ENCODE measurements around the gene MPPED1. TPM values are rescaled to one million over a fixed set of nuclear protein-coding genes. Genes with fewer than 3 reads are reported as not detected.

MPPED1 gene, protein sequence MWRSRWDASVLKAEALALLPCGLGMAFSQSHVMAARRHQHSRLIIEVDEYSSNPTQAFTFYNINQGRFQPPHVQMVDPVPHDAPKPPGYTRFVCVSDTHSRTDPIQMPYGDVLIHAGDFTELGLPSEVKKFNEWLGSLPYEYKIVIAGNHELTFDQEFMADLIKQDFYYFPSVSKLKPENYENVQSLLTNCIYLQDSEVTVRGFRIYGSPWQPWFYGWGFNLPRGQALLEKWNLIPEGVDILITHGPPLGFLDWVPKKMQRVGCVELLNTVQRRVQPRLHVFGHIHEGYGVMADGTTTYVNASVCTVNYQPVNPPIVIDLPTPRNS
- not detected for polyA plus RNA-seq (2013, experiment 1 of 2; ENCODE audit: insufficient read length)
- not detected for polyA plus RNA-seq (2013, experiment 2 of 2; ENCODE audit: insufficient read length)

DNA sequence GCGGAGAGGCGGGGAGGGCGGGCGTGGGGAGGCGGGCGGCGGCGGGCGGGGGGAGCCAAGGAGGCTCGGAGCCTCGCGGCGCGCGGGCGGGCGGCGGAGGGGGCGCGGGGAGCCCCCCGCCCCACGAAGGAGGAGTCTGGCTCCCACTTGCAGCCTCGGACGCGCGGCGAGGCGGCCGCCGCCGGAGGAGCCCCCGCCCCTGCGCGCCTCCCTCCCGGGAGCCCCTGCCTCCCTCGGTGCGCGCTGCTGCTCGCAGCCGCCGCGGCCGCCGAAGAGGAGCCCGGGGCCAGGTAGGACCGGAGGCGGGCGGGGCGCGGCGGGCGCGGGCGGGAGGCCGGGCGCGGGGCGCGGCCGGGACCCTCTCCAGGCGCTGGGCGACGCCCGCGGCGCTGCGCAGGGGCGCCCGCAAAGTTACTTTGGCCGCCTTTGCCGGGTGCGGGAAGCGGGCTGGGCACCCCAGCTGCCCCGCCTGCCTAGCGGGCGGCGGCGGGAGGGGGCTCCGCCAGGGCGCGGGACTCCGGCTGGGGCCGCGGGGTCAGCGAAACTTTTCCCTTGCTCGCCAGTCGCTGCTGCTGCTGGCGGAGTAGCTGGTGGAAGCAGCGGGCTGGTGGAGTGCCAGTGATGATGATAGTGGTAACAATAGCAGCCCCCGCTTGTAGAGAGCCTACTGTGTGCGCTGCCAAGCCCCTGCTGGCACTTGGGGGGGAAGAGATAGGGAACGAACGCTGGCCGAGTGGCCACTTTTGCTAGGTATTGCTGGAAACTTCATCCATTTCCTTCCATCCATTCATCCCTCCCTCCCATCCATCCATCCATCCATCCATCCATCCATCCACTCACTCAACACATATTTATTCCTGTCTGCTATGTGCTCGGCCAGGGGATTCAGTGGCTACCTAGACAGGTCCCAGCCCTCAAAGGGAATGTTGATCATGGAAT, at the start of gene MPPED1:
TSS of gene MPPED1 (plus strand) at position 146 of the 939 bp plus-strand sequence. CDS start 12,972 bp downstream, outside the sequence.
- DNase-seq: no peak

GRCh38 chr22:43363315-43364168, 48.3 kb upstream of the MPPED1 start:
- DNase-seq: no peak

- DNase-seq: no peak
Observed at GRCh38 chr22:43364169-43364435, 47.7 kb upstream of the MPPED1 start.

DNA sequence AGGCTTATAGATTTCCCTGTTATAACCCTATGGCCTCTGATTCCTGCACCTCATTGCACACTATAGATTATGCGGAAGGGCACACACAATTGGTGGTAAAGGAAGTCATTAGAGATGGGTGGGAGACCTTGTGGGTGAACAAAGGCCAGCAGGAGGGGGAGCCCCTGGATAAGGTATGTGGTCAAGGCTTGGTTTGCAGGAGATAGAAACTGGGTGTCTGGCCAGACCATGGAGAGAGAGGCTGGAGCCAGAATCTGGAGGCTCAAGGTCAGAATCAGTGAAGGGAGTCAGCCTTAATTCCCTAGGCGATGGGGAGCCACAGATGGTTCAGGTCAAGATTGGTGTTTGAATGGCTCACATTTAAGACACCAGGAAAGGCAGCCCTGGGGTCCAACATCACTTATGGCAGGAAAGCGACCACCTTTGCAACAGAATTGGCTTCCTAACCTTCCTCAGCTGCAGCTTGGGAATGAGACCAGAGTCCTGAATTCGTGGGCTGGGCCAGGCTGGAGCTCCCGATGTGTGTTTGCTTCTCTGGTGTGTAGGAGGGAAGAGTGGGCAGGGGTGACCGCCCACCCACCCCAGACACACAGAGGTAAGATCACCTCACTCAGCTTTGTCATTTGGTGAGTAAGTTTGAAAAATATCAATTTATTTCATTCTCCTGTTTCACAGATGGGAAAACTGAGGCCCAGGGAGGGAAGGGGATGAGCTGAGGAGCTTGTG, 45.9 kb upstream of the MPPED1 start:
- DNase-seq: no peak

DNA sequence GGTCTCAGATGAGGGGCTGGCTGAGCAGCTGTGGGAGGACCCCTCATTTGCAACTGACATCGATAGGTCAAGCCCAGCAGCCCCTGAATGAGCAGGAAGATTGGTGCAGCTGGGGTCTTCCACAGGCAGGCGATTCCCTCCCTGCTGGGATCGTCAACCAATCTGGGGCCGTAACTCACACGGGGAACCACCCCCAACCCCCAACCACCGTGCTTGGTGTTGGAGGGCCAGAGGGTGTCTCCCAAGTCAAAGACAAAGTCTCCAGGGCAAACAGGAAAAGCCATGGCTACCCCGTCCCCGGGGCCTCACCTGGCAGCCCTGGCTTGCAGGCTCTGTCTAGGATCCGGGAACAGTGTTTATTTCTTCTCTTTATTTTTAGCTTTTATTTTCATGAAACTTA, 41.8 kb upstream of the MPPED1 start:
- DNase-seq: no peak

DNA sequence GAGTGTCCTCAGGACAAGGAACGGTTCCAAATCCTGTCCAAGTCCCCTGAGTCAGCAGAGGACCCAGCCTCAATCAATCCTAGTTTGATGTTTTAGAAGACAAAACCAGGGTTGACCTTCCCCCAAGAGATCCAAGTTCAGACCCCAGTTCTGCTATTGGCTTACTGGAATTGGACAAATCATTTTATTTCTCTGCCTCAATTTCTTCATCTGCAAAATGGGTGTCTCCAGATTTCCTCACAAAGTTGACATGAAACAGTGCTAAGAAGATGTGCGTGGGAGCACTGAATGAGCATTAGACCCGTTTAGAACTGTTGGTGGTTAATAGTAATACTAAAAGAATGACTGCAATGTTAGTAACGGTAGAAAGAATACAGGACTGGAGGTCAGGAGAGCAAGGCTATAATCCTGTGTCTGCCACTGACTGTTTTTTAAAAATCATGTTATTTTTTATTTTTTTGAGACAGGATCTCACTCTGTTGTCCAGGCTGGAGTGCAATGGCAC, 35.8 kb upstream of the MPPED1 start:
- peak; percentile 51 for DNase-seq

DNA sequence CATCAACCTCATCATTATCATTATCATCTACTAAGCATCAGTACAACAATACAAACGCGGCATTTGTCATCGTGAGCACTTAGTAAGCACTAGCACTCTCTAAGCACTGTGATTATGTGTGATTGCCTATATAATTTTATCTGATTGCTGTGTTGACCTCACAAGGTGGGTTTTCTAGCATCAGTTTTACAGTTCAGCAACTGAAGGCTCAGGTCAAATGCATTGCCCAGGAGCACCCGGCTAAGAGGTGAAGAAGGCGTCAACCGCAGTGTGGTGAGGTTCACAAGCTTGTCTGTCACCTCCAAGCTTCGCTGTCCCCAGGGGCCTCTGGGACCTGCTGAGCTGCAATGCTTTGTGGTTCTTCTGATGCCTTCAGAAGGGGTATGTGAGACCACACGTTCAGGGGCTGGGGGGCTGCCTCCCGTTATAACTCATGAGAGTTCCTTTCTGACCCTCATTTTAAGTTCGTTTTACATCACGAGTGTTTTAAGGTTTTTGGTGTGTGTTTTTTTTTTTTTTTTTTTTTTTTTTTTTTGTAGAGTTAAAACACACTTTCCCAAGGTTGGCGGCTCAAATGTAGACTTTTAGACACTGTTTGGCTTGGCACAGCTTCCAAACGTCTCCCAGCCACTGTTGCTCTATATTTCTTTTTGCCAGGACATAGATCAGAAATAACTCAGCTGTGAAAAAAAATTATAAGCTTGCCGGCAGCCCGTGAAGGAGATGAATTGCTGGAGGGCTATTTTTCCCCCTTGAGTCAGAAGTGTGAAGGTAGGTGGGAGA, 34.9 kb upstream of the MPPED1 start:
- DNase-seq: peak; percentile 12

DNA sequence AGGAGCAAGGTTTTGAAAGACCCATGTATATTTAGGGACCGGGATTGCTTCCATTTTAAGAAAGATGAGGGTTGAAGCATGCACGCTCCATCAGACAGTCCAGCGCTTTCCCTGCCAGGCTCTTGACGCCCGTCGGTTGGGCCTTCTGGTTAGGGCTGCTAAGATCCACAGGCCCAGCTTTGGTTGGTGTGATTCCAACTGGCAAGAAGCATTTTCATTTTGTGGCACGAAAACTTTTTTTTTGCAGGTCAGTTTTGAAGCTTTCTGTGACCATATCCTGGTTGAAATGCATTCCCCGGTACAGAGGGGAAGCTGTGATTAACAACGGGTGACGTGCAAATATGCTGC, 34.3 kb upstream of the MPPED1 start:
- peak; percentile 49 for DNase-seq

DNA sequence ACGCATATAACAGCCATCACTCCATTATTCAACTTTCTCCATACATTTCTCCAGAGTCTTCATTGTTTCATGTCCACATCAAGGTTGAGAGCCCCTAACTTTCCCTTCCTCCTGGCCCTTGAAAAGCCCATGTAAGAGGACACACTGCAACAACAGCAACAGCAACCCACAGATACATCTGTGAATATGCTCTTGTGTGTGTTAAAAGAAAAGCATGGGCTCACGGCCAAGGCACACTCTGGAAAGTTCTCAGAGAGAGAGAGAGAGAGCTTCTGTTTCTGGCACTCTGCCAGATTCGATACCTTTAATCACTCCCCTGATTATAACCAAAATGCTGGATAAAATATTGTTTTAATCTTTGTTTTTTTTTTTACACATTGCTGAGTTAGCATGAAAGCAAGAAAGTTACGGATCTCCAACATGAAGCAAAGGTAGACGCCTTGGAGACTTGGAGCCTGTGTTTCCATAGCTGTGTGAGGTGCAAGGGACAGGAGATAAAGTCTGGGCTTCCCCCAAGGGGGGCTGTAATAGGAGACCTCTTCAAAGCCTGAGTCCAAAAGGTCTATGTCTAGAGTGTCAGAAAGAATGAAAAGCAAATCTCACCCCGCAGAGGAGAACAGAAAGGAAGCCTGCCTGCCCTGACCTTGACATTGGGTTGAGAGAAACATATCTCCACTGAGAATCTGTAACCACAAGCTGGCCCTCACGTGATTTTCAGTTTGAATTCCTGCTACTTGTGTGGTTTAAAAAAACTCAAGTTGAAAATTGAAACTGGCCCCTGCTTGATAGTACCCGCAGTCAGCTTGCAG, 33.7 kb upstream of the MPPED1 start:
- DNase-seq: peak; percentile 4

GRCh38 chr22:43381693-43382092, 30.1 kb upstream of the MPPED1 start:
- no peak for DNase-seq

DNA sequence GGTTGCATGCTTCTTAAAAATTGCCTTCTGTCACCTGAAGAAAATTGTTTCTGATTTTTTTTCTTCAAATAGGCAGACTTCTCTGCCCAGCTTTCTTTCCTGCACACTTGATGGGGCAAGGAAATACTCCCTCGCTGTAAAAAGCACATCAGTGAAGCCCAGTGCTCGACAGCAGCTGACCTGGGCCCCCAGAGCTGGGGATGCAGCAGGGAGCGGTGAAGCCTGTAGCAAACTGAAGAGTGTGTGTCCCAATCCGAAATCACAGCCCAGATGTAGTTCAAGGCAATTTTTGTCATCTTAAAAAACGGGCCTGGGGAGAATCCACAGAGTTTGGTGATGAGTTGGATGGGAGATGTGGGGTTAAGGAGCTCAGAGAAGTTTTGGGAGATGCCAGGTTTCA, 27.0 kb upstream of the MPPED1 start:
- DNase-seq: no peak

DNA sequence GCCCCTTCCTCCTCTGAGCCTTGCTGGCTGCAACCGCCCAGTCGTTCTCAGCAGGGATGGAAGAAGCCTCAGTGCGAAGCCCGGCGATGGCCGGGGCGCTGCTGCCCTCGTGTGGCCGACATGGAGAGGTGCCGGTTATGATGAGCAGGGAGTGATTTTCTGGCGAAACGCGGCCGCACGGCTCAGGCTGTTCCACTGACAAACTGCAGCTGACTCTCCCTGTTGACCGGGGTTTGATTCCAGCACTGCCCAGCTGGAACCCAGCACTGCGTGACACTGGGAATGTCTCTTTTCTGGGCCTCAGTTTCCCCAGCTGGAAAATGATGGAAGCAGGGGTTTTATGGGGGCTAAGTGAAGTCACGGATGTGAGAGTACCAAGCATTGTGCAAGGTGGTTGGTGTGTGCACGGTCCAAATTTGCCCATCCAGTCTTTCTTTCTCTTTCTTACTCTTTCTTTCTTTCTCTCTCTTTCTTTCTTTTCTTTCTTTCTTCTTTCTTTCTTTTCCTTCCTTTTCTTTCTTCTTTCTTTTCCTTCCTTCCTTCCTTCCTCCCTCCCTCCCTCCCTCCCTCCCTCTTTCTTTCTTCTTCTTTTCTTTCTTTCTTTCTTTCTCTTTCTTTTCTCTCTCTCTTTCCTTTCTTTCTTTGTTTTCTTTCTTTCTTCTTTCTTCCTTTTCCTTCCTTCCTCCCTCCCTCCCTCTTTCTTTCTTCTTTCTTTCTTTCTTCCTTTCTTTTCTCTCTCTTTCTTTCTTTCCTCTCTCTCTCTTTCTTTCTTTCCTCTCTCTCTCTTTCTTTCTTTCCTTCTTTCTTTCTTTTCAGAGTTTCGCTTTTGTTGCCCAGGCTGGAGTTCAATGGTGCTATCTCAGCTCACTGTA, 25.8 kb upstream of the MPPED1 start:
- peak; percentile 63 for DNase-seq

DNA sequence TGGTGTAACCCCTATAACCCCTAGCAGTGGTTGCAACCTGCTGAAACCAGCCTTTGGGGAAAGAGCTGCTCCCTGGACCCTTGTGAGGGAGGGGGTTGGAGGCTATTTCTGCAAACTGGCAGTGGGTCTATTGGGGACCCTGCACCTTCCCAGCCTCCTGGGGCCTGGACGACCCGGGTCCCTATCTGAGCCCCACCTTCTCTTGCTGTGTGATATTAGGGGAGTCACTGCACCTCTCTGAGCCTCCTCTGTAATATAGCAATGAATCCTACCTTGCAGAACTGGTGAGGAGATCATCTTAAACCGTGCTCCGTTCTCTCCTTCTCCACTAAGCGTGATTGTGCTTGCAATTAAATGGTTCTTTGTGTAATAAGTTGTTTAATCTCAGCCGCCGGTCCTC, 24.0 kb upstream of the MPPED1 start:
- DNase-seq: no peak

- DNase-seq: peak; percentile 38
Observed at GRCh38 chr22:43388420-43388851, 23.4 kb upstream of the MPPED1 start.

DNA sequence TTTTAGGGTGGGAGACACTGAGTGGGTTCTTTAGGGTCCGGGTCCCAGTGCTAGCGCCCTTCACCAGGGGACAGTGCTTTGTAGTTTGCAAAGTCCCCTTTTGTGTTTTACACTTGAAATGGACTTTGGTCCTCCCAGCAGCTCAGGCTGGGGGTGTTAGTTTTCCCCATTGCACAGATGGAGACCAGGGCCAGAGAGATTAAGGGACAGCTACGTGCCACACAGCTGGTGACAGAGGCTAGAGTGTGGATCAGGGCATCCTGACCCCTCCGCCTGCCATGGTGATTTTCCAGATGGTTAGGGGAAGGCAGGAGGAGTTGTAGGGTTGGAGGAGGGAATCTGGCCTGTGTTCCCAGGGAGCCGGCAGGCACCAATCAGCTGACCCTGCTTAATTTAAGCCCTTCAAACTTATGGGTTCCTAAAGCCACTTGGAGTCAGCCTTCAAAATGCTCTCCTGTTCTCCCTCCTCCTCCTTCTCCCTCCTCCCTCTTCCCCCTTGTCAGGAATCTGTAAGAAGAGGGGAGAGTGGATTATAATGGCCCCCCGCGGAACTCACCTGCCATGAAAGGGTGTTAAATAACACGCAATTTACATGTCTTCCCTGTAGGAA, 22.5 kb upstream of the MPPED1 start:
- DNase-seq: no peak

DNA sequence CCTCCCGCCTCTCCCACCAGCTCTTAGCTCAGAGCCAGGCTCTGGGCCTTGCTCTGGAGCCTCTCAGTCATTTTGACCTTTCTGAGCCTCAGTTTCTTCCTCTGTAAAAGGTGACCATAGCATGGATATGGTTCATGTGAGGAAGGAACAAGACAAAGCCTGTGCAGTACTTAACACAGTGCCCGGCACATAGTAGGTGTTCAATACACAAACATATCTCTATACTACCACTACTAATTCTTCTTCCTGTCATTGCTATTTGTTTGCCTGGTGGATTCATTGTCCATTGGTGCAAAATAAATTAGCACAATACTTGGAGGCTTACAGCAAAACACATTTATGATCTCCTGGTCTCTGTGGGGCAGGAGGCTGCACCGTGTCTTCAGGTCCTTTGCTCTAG, 21.6 kb upstream of the MPPED1 start:
- DNase-seq: no peak

DNA sequence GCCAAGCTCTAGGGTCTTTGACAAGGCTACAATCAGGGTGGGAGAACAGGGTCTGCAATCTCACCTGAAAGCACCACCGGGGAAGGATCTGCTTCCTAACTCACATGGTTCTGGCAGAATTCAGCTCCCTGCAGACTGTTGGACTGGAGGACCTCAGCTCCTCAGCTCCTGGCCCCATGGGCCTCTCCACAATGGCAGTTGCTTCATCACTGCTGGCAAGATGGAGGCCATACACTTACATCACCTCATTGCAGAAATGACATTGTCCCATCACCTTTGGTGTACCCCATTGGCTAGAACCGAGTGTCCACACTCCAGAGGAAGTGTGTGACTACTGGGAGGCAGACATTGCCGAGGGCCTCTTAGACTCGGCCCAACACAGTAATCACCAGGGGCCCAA, 20.9 kb upstream of the MPPED1 start:
- DNase-seq: no peak

DNA sequence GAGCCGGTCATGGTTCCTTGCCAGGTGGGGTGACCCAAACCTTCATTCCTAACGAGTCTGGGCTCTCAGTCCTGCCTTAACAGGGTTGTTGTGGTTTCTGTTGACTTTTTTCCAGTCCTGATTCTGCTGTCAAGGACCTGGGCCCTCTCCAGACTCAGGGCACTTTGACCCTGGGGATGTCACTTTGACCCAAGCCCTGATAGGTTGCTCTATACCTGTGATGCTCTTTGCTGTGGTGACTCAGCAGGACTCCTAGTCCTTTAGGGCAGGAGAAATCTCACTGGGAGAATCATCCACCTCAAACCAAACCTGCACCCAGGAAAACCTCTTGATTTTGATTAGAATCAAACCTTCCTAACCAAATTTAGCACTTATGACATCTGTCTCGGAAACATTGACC, 20.5 kb upstream of the MPPED1 start:
- DNase-seq: no peak
